Stimulated activated naive B cell treated with anti-CD40 and anti-IgM and Interleukin-4, amounts not matched to agents 10 μg/mL and 1 μg/mL and 100 μg/mL, for 72 hours (primary cell): ENCODE results near the gene EBF3.
"Not testable (repeated sequence)": the region's sequence is repeated elsewhere in the genome, so short reads cannot be mapped to it uniquely, and the experiment has no call there.

Source experiments
- ATAC-seq, 2 donors: fragments of 150-1000 bp; cut with Tn5 transposase; replicated peaks; 2 replicates each; pipeline ENCODE4 v1.10.0; 2021; ENCODE audit warnings: moderate library complexity in 1 of 2
- DNase-seq: peaks from one replicate; pipeline ENCODE4 v3.0.0; 2021
- H3K27ac Mint-ChIP-seq: one replicate; pipeline ENCODE4 v1.8.0; 2022; ENCODE audit warnings: mild to moderate bottlenecking, mixed read lengths
- H3K27me3 Mint-ChIP-seq, 2 donors: one replicate each; pipeline ENCODE4 v1.8.0; 2022; ENCODE audit warnings: mixed read lengths in 2 of 2
- H3K36me3 Mint-ChIP-seq, 2 donors: one replicate each; pipeline ENCODE4 v1.8.0; 2022; ENCODE audit warnings: mixed read lengths in 2 of 2, mild to moderate bottlenecking in 1 of 2
- H3K4me1 Mint-ChIP-seq, 2 donors: one replicate each; pipeline ENCODE4 v1.8.0; 2022; ENCODE audit warnings: mixed read lengths in 2 of 2, mild to moderate bottlenecking in 1 of 2
- H3K4me3 Mint-ChIP-seq, 2 donors: one replicate each; pipeline ENCODE4 v1.8.0; 2022; ENCODE audit warnings: mild to moderate bottlenecking in 2 of 2, mixed read lengths in 2 of 2, moderate library complexity in 1 of 2
- H3K9me3 Mint-ChIP-seq, 2 donors: one replicate each; pipeline ENCODE4 v1.8.0; 2022; ENCODE audit warnings: mixed read lengths in 2 of 2, mild to moderate bottlenecking in 1 of 2

EBF3 gene

GRCh38 chr10:129926066-129927055 lies 37.7 kb downstream of the EBF3 start:
- Mint-ChIP-seq H3K27ac (no peak overlapping the region), H3K27me3 (peaks cover 0 to 4% of the 10 kb centered on the region in 2 donors), H3K9me3 (no peaks in the 10 kb centered on the region), H3K4me1 (no peaks in the 10 kb centered on the region), H3K36me3 (no peaks in the 10 kb centered on the region), H3K4me3 (no peak overlapping the region)
- no peak for DNase-seq
- no peak for ATAC-seq

- Mint-ChIP-seq H3K27me3 (peaks cover 0 to 4% of the 10 kb centered on the region in 2 donors), H3K4me3 (no peak overlapping the region), H3K9me3 (no peaks in the 10 kb centered on the region), H3K36me3 (no peaks in the 10 kb centered on the region), H3K4me1 (no peaks in the 10 kb centered on the region), H3K27ac (no peak overlapping the region)
- ATAC-seq, result no peak
- no peak for DNase-seq
Measured at GRCh38 chr10:129924375-129925085, 39.5 kb downstream of the EBF3 start.

GRCh38 chr10:129922598-129923123 lies 41.4 kb downstream of the EBF3 start:
- H3K4me1 Mint-ChIP-seq, result no peaks in the 10 kb centered on the region
- H3K4me3 Mint-ChIP-seq, result no peak overlapping the region
- H3K9me3 Mint-ChIP-seq, result no peaks in the 10 kb centered on the region
- H3K27ac Mint-ChIP-seq, result no peak overlapping the region
- H3K36me3 Mint-ChIP-seq, result no peaks in the 10 kb centered on the region
- no peak for ATAC-seq
- DNase-seq, result no peak
- peaks cover 0 to 4% of the 10 kb centered on the region in 2 donors for H3K27me3 Mint-ChIP-seq

GRCh38 chr10:129921801-129922597 lies 42.1 kb downstream of the EBF3 start:
- peaks cover 0 to 4% of the 10 kb centered on the region in 2 donors for H3K27me3 Mint-ChIP-seq
- no peak for DNase-seq
- no peak overlapping the region for H3K27ac Mint-ChIP-seq
- no peak overlapping the region for H3K4me3 Mint-ChIP-seq
- no peaks in the 10 kb centered on the region for H3K9me3 Mint-ChIP-seq
- H3K36me3 Mint-ChIP-seq, result no peaks in the 10 kb centered on the region
- no peak for ATAC-seq
- no peaks in the 10 kb centered on the region for H3K4me1 Mint-ChIP-seq

- no peak for DNase-seq
- H3K4me1 Mint-ChIP-seq, result no peaks in the 10 kb centered on the region
Measured at GRCh38 chr10:129921065-129921670, 42.9 kb downstream of the EBF3 start.

GRCh38 chr10:129920187-129920586 lies 43.9 kb downstream of the EBF3 start:
- not testable (repeated sequence) for H3K4me3 Mint-ChIP-seq, H3K27ac Mint-ChIP-seq, H3K36me3 Mint-ChIP-seq, ATAC-seq, H3K4me1 Mint-ChIP-seq, H3K9me3 Mint-ChIP-seq, H3K27me3 Mint-ChIP-seq, DNase-seq

More at GRCh38 chr10:129921065-129921670, 42.9 kb downstream of the EBF3 start:
- peaks cover 0 to 4% of the 10 kb centered on the region in 2 donors for H3K27me3 Mint-ChIP-seq
- no peaks in the 10 kb centered on the region for H3K9me3 Mint-ChIP-seq
- H3K36me3 Mint-ChIP-seq, result no peaks in the 10 kb centered on the region
- H3K27ac Mint-ChIP-seq, result no peak overlapping the region
- no peak for ATAC-seq
- no peak overlapping the region for H3K4me3 Mint-ChIP-seq

- no peaks in the 10 kb centered on the region for H3K9me3 Mint-ChIP-seq
- DNase-seq, result no peak
Measured at GRCh38 chr10:129919358-129919757, 44.7 kb downstream of the EBF3 start.

GRCh38 chr10:129918836-129919235 lies 45.2 kb downstream of the EBF3 start:
- Mint-ChIP-seq H3K27me3 (peaks cover 0 to 4% of the 10 kb centered on the region in 2 donors), H3K9me3 (no peaks in the 10 kb centered on the region), H3K4me3 (no peak overlapping the region), H3K4me1 (no peaks in the 10 kb centered on the region), H3K27ac (no peak overlapping the region), H3K36me3 (no peaks in the 10 kb centered on the region)
- ATAC-seq, result no peak
- DNase-seq, result no peak

More at GRCh38 chr10:129919358-129919757, 44.7 kb downstream of the EBF3 start:
- Mint-ChIP-seq H3K36me3 (no peaks in the 10 kb centered on the region), H3K4me3 (no peak overlapping the region), H3K27me3 (peaks cover 0 to 4% of the 10 kb centered on the region in 2 donors), H3K27ac (no peak overlapping the region), H3K4me1 (no peaks in the 10 kb centered on the region)
- ATAC-seq, result no peak

GRCh38 chr10:129918401-129918800 lies 45.7 kb downstream of the EBF3 start:
- no peak for ATAC-seq
- no peaks in the 10 kb centered on the region for H3K36me3 Mint-ChIP-seq
- no peak for DNase-seq
- no peak overlapping the region for H3K4me3 Mint-ChIP-seq
- peaks cover 0 to 4% of the 10 kb centered on the region in 2 donors for H3K27me3 Mint-ChIP-seq
- H3K27ac Mint-ChIP-seq, result no peak overlapping the region
- no peaks in the 10 kb centered on the region for H3K9me3 Mint-ChIP-seq
- no peaks in the 10 kb centered on the region for H3K4me1 Mint-ChIP-seq

GRCh38 chr10:129917936-129918335 lies 46.1 kb downstream of the EBF3 start:
- DNase-seq, result no peak
- no peaks in the 10 kb centered on the region for H3K9me3 Mint-ChIP-seq
- peaks cover 0 to 4% of the 10 kb centered on the region in 2 donors for H3K27me3 Mint-ChIP-seq
- no peak overlapping the region for H3K27ac Mint-ChIP-seq
- no peak for ATAC-seq
- H3K36me3 Mint-ChIP-seq, result no peaks in the 10 kb centered on the region
- H3K4me3 Mint-ChIP-seq, result no peak overlapping the region
- no peaks in the 10 kb centered on the region for H3K4me1 Mint-ChIP-seq

GRCh38 chr10:129916506-129916995 lies 47.5 kb downstream of the EBF3 start:
- Mint-ChIP-seq H3K4me3 (no peak overlapping the region), H3K27ac (no peak overlapping the region), H3K9me3 (no peaks in the 10 kb centered on the region), H3K27me3 (no peaks in the 10 kb centered on the region), H3K4me1 (no peaks in the 10 kb centered on the region), H3K36me3 (no peaks in the 10 kb centered on the region)
- DNase-seq (no peak), ATAC-seq (no peak)

GRCh38 chr10:129915526-129916378 lies 48.3 kb downstream of the EBF3 start:
- no peak for ATAC-seq
- Mint-ChIP-seq H3K9me3 (no peaks in the 10 kb centered on the region), H3K36me3 (no peaks in the 10 kb centered on the region), H3K27me3 (peaks cover 0 to 4% of the 10 kb centered on the region in 2 donors), H3K4me3 (no peak overlapping the region), H3K4me1 (no peaks in the 10 kb centered on the region), H3K27ac (no peak overlapping the region)
- DNase-seq, result no peak

- H3K27me3 Mint-ChIP-seq, result peaks cover 0 to 6% of the 10 kb centered on the region in 2 donors
- H3K4me3 Mint-ChIP-seq, result no peak overlapping the region
- no peaks in the 10 kb centered on the region for H3K9me3 Mint-ChIP-seq
- DNase-seq (no peak), ATAC-seq (no peak)
- H3K36me3 Mint-ChIP-seq, result no peaks in the 10 kb centered on the region
- H3K4me1 Mint-ChIP-seq, result no peaks in the 10 kb centered on the region
- H3K27ac Mint-ChIP-seq, result no peak overlapping the region
Measured at GRCh38 chr10:129914960-129915359, 49.1 kb downstream of the EBF3 start.
